GM23338 (cell line): Measurements from ENCODE around the gene LGALS13.

Source experiments
- CREB1 ChIP-seq: fragments of 250-450 bp; sonication (Bioruptor Pico); IDR thresholded peaks from 2 replicates; pipeline ENCODE4 v1.5.0; 2020; ENCODE audit warnings: low read depth, mild to moderate bottlenecking, moderate library complexity
- POLR2AphosphoS5 ChIP-seq: IDR thresholded peaks from 2 replicates; pipeline ENCODE4 v1.6.1; 2016; ENCODE audit warnings: antibody characterized with exemption, low read depth

DNA sequence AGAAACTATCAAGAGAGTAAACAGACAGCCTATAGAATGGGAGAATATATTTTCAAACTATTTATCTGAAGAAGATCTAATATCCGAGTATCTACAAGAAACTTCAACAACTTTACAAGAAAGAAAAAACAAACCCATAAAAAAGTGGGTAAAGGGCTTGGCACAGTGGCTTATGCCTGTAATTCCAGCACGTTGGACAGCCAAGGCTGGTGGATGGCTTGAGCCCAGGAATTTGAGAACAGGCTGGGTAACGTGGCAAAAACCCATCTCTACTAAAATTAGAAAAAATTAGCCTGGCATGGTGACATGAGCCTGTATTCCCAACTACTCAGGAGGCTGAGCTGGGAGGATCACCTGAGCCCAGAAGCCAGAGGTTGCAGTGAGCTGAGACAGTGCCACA, 45.6 kb downstream of the LGALS13 start:
- TF ChIP-seq POLR2AphosphoS5 (no peak), CREB1 (CRISPR knock-in tag) (no peak)
